Keratinocyte (primary cell): ENCODE measurements around the gene CA9.

Experiments used
- CTCF ChIP-seq, 3 experiments: IDR thresholded peaks in 1 of 3; conservative IDR thresholded peaks in 1 of 3; optimal IDR thresholded peaks in 1 of 3; 2 replicates in 2 of 3; 3 replicates in 1 of 3; pipeline versions ENCODE3 to v1.5.1; 2011; ENCODE audit warnings: low read length in 3 of 3, mild to moderate bottlenecking in 3 of 3, moderate library complexity in 2 of 3, control low read depth in 1 of 3, inconsistent platforms in 1 of 3; ENCODE audit not compliant: insufficient read depth in 2 of 3; ENCODE audit errors: extremely low read depth in 1 of 3
- EZH2 ChIP-seq: IDR thresholded peaks from one replicate; pipeline ENCODE4 v1.6.1; 2012; ENCODE audit warnings: inconsistent platforms, mild to moderate bottlenecking, low read length, moderate library complexity

- TF ChIP-seq CTCF (optimal IDR thresholded peaks at IDR 0.05 in 1 of 3, IDR thresholded peaks at IDR 0.05 in 1 of 3, conservative IDR thresholded peaks at IDR 0.05 in 1 of 3; ENCODE audit: extremely low read depth in 1 of 3, insufficient read depth in 2 of 3, low read length in 3 of 3) (no peak), EZH2 (no peak)
These were observed 8.3 kb upstream of the CA9 start for GRCh38 chr9:35665471-35665818.
